ENCODE results near the gene FBLN2. TPM values are rescaled to one million over a fixed set of nuclear protein-coding genes. Genes with fewer than 3 reads are reported as not detected.

FBLN2 gene
- total RNA-seq, 1 experiment from 2014 or later, result 0.11 TPM

DNA sequence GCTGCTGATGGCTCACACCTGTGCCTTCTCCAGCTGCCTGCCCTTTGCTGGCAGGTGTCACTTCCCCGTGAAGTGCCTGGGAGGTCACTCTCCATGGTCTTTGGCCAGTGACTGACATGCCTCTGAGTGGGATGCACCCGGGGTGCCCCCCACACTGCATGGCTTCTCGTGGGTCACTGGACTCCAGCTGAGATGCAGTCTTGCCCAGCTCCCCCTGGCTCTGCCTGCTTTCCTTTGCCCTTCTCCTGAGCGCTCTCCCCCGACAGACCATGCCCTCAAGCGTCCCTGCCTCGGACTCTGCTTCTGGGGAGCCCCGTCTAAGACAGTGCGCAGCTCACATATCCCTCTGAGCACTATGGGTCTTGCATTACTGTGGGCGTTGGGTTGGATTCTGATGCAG, 14.4 kb downstream of the FBLN2 start:
- Histone ChIP-seq H4K20me1 (ENCODE audit: low read length) (no peaks in the 10 kb centered on the region), H3K79me2 (ENCODE audit: low read length) (no peaks in the 10 kb centered on the region), H3K4me1 (ENCODE audit: insufficient read depth, low read length) (no peaks in the 10 kb centered on the region), H3K27ac (ENCODE audit: low read length) (no peak overlapping the region), H3F3A (ENCODE audit: low read length, unreplicated experiment) (no peaks in the 10 kb centered on the region), H3K9ac (ENCODE audit: low read length) (no peak overlapping the region), H3K36me3 (ENCODE audit: low read depth, low read length) (no peaks in the 10 kb centered on the region), H3K27me3 (ENCODE audit: low read length) (no peaks in the 10 kb centered on the region), H3K9me2 (replicated peaks; ENCODE audit: low read length) (no peaks in the 10 kb centered on the region), H3K4me3 (ENCODE audit: low read length) (no peak overlapping the region), H2AFZ (ENCODE audit: low read length) (no peak overlapping the region), H3K9me3 (ENCODE audit: low read length) (no peaks in the 10 kb centered on the region), H3K4me2 (ENCODE audit: low read length) (no peak overlapping the region)
- ATAC-seq (no peak), DNase-seq (no peak)
- CTCF ChIA-PET, result no interaction called here
- no TSS peak for BruUV-seq (replicated peaks)
- POLR2A ChIA-PET (ENCODE audit: unreplicated experiment), result no interaction called here
- TF ChIP-seq EZH2 (IDR thresholded peaks at IDR 0.05; ENCODE audit: low read length, unreplicated experiment), result no peak
- TF ChIP-seq, protein P1, sequence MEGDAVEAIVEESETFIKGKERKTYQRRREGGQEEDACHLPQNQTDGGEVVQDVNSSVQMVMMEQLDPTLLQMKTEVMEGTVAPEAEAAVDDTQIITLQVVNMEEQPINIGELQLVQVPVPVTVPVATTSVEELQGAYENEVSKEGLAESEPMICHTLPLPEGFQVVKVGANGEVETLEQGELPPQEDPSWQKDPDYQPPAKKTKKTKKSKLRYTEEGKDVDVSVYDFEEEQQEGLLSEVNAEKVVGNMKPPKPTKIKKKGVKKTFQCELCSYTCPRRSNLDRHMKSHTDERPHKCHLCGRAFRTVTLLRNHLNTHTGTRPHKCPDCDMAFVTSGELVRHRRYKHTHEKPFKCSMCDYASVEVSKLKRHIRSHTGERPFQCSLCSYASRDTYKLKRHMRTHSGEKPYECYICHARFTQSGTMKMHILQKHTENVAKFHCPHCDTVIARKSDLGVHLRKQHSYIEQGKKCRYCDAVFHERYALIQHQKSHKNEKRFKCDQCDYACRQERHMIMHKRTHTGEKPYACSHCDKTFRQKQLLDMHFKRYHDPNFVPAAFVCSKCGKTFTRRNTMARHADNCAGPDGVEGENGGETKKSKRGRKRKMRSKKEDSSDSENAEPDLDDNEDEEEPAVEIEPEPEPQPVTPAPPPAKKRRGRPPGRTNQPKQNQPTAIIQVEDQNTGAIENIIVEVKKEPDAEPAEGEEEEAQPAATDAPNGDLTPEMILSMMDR (conservative IDR thresholded peaks at IDR 0.05; ENCODE audit: low read depth, low read length), result no peak
- TF ChIP-seq EZH2phosphoT487 (IDR thresholded peaks at IDR 0.05; ENCODE audit: borderline replicate concordance, low read length), result no peak
- intact Hi-C loops (cut with micrococcal nuclease), result no loop called here

DNA sequence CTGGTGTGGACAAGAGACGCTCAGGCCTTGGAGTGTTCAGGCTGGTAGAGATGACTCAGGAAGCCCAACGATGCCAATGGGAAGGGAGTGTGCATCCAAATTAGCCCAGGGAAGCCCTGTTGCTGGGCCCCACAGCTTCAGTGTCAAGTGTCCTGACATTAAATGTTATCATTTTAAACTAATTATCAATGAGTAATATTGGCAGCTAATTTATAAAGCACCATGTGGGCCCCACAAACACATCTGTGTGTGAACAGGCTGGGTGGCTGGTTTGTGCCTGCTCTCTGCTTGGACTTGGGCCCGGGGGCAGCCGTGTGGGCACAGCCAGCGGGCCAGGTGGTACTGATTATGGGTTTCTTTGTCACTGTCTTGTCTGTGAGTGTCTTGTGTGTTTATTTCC, 15.0 kb downstream of the FBLN2 start:
- CTCF ChIA-PET, result no interaction called here
- ATAC-seq, result no peak
- POLR2A ChIA-PET (ENCODE audit: unreplicated experiment), result no interaction called here

More for the DNA sequence above, 15.0 kb downstream of the FBLN2 start:
- TF ChIP-seq, protein P1 (conservative IDR thresholded peaks at IDR 0.05; ENCODE audit: low read depth, low read length), result no peak
- TF ChIP-seq EZH2 (IDR thresholded peaks at IDR 0.05; ENCODE audit: low read length, unreplicated experiment) (no peak), EZH2phosphoT487 (IDR thresholded peaks at IDR 0.05; ENCODE audit: borderline replicate concordance, low read length) (no peak)
- intact Hi-C loops (cut with micrococcal nuclease), result no loop called here
- Histone ChIP-seq H3K9ac (ENCODE audit: low read length) (no peak overlapping the region), H3K79me2 (ENCODE audit: low read length) (no peaks in the 10 kb centered on the region), H4K20me1 (ENCODE audit: low read length) (no peaks in the 10 kb centered on the region), H3K9me2 (replicated peaks; ENCODE audit: low read length) (no peaks in the 10 kb centered on the region), H3K36me3 (ENCODE audit: low read depth, low read length) (no peaks in the 10 kb centered on the region), H3K27ac (ENCODE audit: low read length) (no peak overlapping the region), H3K4me2 (ENCODE audit: low read length) (no peak overlapping the region), H3F3A (ENCODE audit: low read length, unreplicated experiment) (no peaks in the 10 kb centered on the region), H2AFZ (ENCODE audit: low read length) (no peak overlapping the region), H3K27me3 (ENCODE audit: low read length) (no peaks in the 10 kb centered on the region), H3K4me1 (ENCODE audit: insufficient read depth, low read length) (no peaks in the 10 kb centered on the region), H3K9me3 (ENCODE audit: low read length) (no peaks in the 10 kb centered on the region), H3K4me3 (ENCODE audit: low read length) (no peak overlapping the region)
- BruUV-seq (replicated peaks), result no TSS peak
- no peak for DNase-seq

All from PC-3 (cell line).